Keratinocyte (primary cell): Measurements from ENCODE around the gene NAA25. TPM values are rescaled to one million over a fixed set of nuclear protein-coding genes. Genes with fewer than 3 reads are reported as not detected.

ENCODE experiments used
- DNase-seq: peaks from one replicate; pipeline ENCODE4 v3.0.0-alpha.2; 2011; ENCODE audit warnings: low read depth, missing footprints, low spot score
- FAIRE-seq: peaks from 2 replicates; lab custom pipeline; 2011; peaks lifted over from hg19 to GRCh38; lab: Jason Lieb, UNC
- H2AFZ ChIP-seq: 2 replicates; pipeline ENCODE4 v1.6.0; 2012; ENCODE audit warnings: low read length, control low read depth, inconsistent platforms; ENCODE audit not compliant: control insufficient read depth
- H3K27ac ChIP-seq: 2 replicates; pipeline ENCODE4 v1.5.1; 2011; ENCODE audit warnings: low read length; ENCODE audit not compliant: control insufficient read depth, insufficient read depth
- H3K27me3 ChIP-seq: 3 replicates; pipeline ENCODE4 v1.6.0; 2011; ENCODE audit warnings: low read length; ENCODE audit not compliant: control insufficient read depth, insufficient read depth; ENCODE audit errors: extremely low read depth
- H3K36me3 ChIP-seq, 2 experiments: 2 replicates in 1 of 2; 3 replicates in 1 of 2; pipeline ENCODE4 v1.5.1; 2011; ENCODE audit warnings: low read length in 2 of 2, mild to moderate bottlenecking in 1 of 2; ENCODE audit not compliant: control insufficient read depth in 2 of 2, insufficient read depth in 2 of 2; ENCODE audit errors: extremely low read depth in 1 of 2
- H3K4me1 ChIP-seq: 3 replicates; pipeline ENCODE4 v1.5.1; 2011; ENCODE audit warnings: low read length; ENCODE audit not compliant: control insufficient read depth, insufficient read depth; ENCODE audit errors: extremely low read depth
- H3K4me2 ChIP-seq: 3 replicates; pipeline ENCODE4 v1.6.0; 2011; ENCODE audit warnings: low read depth, low read length; ENCODE audit not compliant: control insufficient read depth, insufficient read depth; ENCODE audit errors: extremely low read depth
- H3K4me3 ChIP-seq, 3 experiments: fragments of 200-600 bp in 1 of 3; sonication (generic) in 1 of 3; 2 replicates in 2 of 3; 3 replicates in 1 of 3; pipeline ENCODE4 v1.5.1; 2011 to 2016; ENCODE audit warnings: low read length in 3 of 3, mild to moderate bottlenecking in 3 of 3, control low read depth in 2 of 3, inconsistent platforms in 1 of 3, low read depth in 1 of 3, mixed read lengths in 1 of 3, mixed run types in 1 of 3, moderate library complexity in 1 of 3; ENCODE audit not compliant: control insufficient read depth in 2 of 3, insufficient read depth in 2 of 3; ENCODE audit errors: extremely low read depth in 1 of 3
- H3K79me2 ChIP-seq: 2 replicates; pipeline ENCODE4 v1.6.0; 2012; ENCODE audit warnings: low read length; ENCODE audit not compliant: control insufficient read depth, insufficient read depth
- H3K9ac ChIP-seq: 3 replicates; pipeline ENCODE4 v1.6.0; 2011; ENCODE audit warnings: low read length; ENCODE audit not compliant: control insufficient read depth, insufficient read depth; ENCODE audit errors: extremely low read depth
- H3K9me1 ChIP-seq: 3 replicates; pipeline ENCODE4 v1.6.0; 2011; ENCODE audit warnings: low read length; ENCODE audit not compliant: control insufficient read depth, insufficient read depth; ENCODE audit errors: extremely low read depth
- H3K9me3 ChIP-seq: 2 replicates; pipeline ENCODE4 v1.5.1; 2012; ENCODE audit warnings: low read depth, low read length; ENCODE audit not compliant: control insufficient read depth
- H4K20me1 ChIP-seq: 3 replicates; pipeline ENCODE4 v1.6.0; 2011; ENCODE audit warnings: low read length; ENCODE audit not compliant: control insufficient read depth, insufficient read depth; ENCODE audit errors: extremely low read depth
- CTCF ChIP-seq, 3 experiments: IDR thresholded peaks in 1 of 3; conservative IDR thresholded peaks in 1 of 3; optimal IDR thresholded peaks in 1 of 3; 2 replicates in 2 of 3; 3 replicates in 1 of 3; pipeline versions ENCODE3 to v1.5.1; 2011; ENCODE audit warnings: low read length in 3 of 3, mild to moderate bottlenecking in 3 of 3, moderate library complexity in 2 of 3, control low read depth in 1 of 3, inconsistent platforms in 1 of 3; ENCODE audit not compliant: insufficient read depth in 2 of 3; ENCODE audit errors: extremely low read depth in 1 of 3
- EZH2 ChIP-seq: IDR thresholded peaks from one replicate; pipeline ENCODE4 v1.6.1; 2012; ENCODE audit warnings: inconsistent platforms, mild to moderate bottlenecking, low read length, moderate library complexity
- dilution Hi-C: fragments of 300-500 bp; cut with MboI; formaldehyde crosslinking; loops from one replicate; pipeline ENCODE4 v1.7.0; 2020; ENCODE audit warnings: low sequenced_read_pairs; ENCODE audit not compliant: extremely low pct_ligation_motif_present
- polyA plus RNA-seq, 5 experiments: library from polyadenylated mRNA; depleted of rRNA in 3 of 5; stranded (reverse) in 3 of 5; stranded (forward) in 1 of 5; unstranded in 1 of 5; fragments of >200 nt; gene quantifications; 1 replicate in 1 of 5; 2 replicates in 3 of 5; 3 replicates in 1 of 5; pipeline versions ENCODE4 v1.2.1 to v1.2.3, GENCODE V29; 2011 to 2012; ENCODE audit warnings: missing spikeins in 2 of 5, low read depth in 1 of 5, low replicate concordance in 1 of 5

NAA25 gene
- polyA plus RNA-seq, 1 donor (not counting 4 experiments of a cell fraction or from before 2014, with no cell fraction given): 26.1 TPM

- H3K36me3 ChIP-seq: peaks cover 18 to 26% of the 10 kb centered on the region in 2 experiments
- dilution Hi-C loops: no loop called here
- peaks cover 48% of the 10 kb centered on the region for H3K79me2 ChIP-seq
Measured at GRCh38 chr12:112087055-112087850, 21.3 kb downstream of the NAA25 start.

GRCh38 chr12:112066566-112066965 is 42.0 kb downstream of the NAA25 start:
- H3K36me3 ChIP-seq: peaks cover 16 to 20% of the 10 kb centered on the region in 2 experiments
- no peak overlapping the region for H2AFZ ChIP-seq
- DNase-seq (no peak), FAIRE-seq (no peak)
- dilution Hi-C loops: no loop called here
- H3K4me3 ChIP-seq: no peak overlapping the region
- no peaks in the 10 kb centered on the region for H3K9me1 ChIP-seq
- no peak overlapping the region for H3K27ac ChIP-seq
- TF ChIP-seq EZH2 (no peak), CTCF (optimal IDR thresholded peaks at IDR 0.05 in 1 of 3, IDR thresholded peaks at IDR 0.05 in 1 of 3, conservative IDR thresholded peaks at IDR 0.05 in 1 of 3; ENCODE audit: extremely low read depth in 1 of 3, insufficient read depth in 2 of 3, low read length in 3 of 3) (no peak)
- H3K4me1 ChIP-seq: no peaks in the 10 kb centered on the region
- H3K79me2 ChIP-seq: no peaks in the 10 kb centered on the region
- no peaks in the 10 kb centered on the region for H4K20me1 ChIP-seq
- H3K27me3 ChIP-seq: no peaks in the 10 kb centered on the region
- no peak overlapping the region for H3K9ac ChIP-seq
- no peak overlapping the region for H3K4me2 ChIP-seq
- H3K9me3 ChIP-seq: no peaks in the 10 kb centered on the region

More at GRCh38 chr12:112087055-112087850, 21.3 kb downstream of the NAA25 start:
- no peak overlapping the region for H2AFZ ChIP-seq
- no peak overlapping the region for H3K4me2 ChIP-seq
- no peak overlapping the region for H3K9ac ChIP-seq
- no peaks in the 10 kb centered on the region for H3K27me3 ChIP-seq
- no peak overlapping the region for H3K4me3 ChIP-seq
- FAIRE-seq (no peak), DNase-seq (no peak)
- H4K20me1 ChIP-seq: no peaks in the 10 kb centered on the region
- H3K27ac ChIP-seq: no peak overlapping the region
- no peaks in the 10 kb centered on the region for H3K4me1 ChIP-seq
- TF ChIP-seq EZH2: no peak
- TF ChIP-seq CTCF (optimal IDR thresholded peaks at IDR 0.05 in 1 of 3, IDR thresholded peaks at IDR 0.05 in 1 of 3, conservative IDR thresholded peaks at IDR 0.05 in 1 of 3; ENCODE audit: extremely low read depth in 1 of 3, insufficient read depth in 2 of 3, low read length in 3 of 3): no peak
- H3K9me3 ChIP-seq: no peaks in the 10 kb centered on the region
- H3K9me1 ChIP-seq: no peaks in the 10 kb centered on the region
